B cell (primary cell): ENCODE results near the gene MYH11. TPM values are rescaled to one million over a fixed set of nuclear protein-coding genes. Genes with fewer than 3 reads are reported as not detected.
"Not testable (repeated sequence)": the region's sequence is repeated elsewhere in the genome, so short reads cannot be mapped to it uniquely, and the experiment has no call there.

ENCODE experiments used
- ATAC-seq: fragments of 200-7000 bp; cut with Tn5 transposase; one replicate; pipeline ENCODE4 v1.10.0; 2021; ENCODE audit warnings: low read depth, mild to moderate bottlenecking, moderate number of reproducible peaks, moderate library complexity
- CTCF ChIA-PET: fragments of 350-600 bp; sonication (Branson Sonifier 250); formaldehyde crosslinking; loops from one replicate; lab custom pipeline; 2021; ENCODE audit warnings: antibody characterized with exemption, inconsistent platforms; lab: Charles Lee
- POLR2A ChIA-PET: fragments of 350-600 bp; sonication (Branson Sonifier 250); formaldehyde crosslinking; loops from one replicate; lab custom pipeline; 2021; ENCODE audit warnings: antibody characterized with exemption; lab: Charles Lee
- DNase-seq: peaks from one replicate; pipeline ENCODE4 v3.0.0; 2013
- H2AFZ ChIP-seq: 2 replicates; pipeline ENCODE4 v1.6.1; 2012; ENCODE audit warnings: mild to moderate bottlenecking, low read depth, low read length; ENCODE audit not compliant: insufficient read depth, poor library complexity, severe bottlenecking
- H3K27ac ChIP-seq, 2 donors: 1 replicate in 1 of 2; 2 replicates in 1 of 2; pipeline ENCODE4 v1.5.1; 2012 to 2013; ENCODE audit warnings: low read length in 2 of 2, mild to moderate bottlenecking in 2 of 2, moderate library complexity in 1 of 2
- H3K27me3 ChIP-seq, 4 experiments: fragments of 200-600 bp in 1 of 4; sonication (generic) in 1 of 4; replicated peaks in 1 of 4; 1 replicate in 2 of 4; 2 replicates in 2 of 4; pipeline versions ENCODE4 v1.6.1 to v1.7.0; 2013 to 2016; ENCODE audit warnings: low read length in 3 of 4, mild to moderate bottlenecking in 2 of 4, mixed read lengths in 1 of 4, moderate library complexity in 1 of 4; ENCODE audit not compliant: insufficient read depth in 4 of 4, control insufficient read depth in 3 of 4; ENCODE audit errors: control extremely low read depth in 1 of 4
- H3K36me3 ChIP-seq, 2 experiments: replicated peaks in 1 of 2; 1 replicate in 1 of 2; 2 replicates in 1 of 2; pipeline versions ENCODE4 v1.6.1 to v1.7.1; 2013; ENCODE audit warnings: low read length in 1 of 2; ENCODE audit not compliant: insufficient read depth in 2 of 2, control insufficient read depth in 1 of 2; ENCODE audit errors: control extremely low read depth in 1 of 2, extremely low read depth in 1 of 2
- H3K4me1 ChIP-seq, 2 donors: fragments of 200-600 bp in 1 of 2; sonication (generic) in 1 of 2; 1 replicate in 1 of 2; 2 replicates in 1 of 2; pipeline versions ENCODE4 v1.5.1 to v1.6.1; 2013 to 2017; ENCODE audit warnings: low read length in 2 of 2; ENCODE audit not compliant: control insufficient read depth in 2 of 2, insufficient read depth in 2 of 2
- H3K4me2 ChIP-seq: replicated peaks from 2 replicates; pipeline ENCODE3; 2012; ENCODE audit warnings: mild to moderate bottlenecking, low read depth, low read length; ENCODE audit not compliant: poor library complexity, severe bottlenecking
- H3K4me3 ChIP-seq, 5 experiments: fragments of 200-600 bp in 1 of 5; sonication (generic) in 1 of 5; 1 replicate in 3 of 5; 2 replicates in 2 of 5; pipeline versions ENCODE4 v1.5.1 to v1.7.0; 2011 to 2016; ENCODE audit warnings: low read length in 4 of 5, mild to moderate bottlenecking in 4 of 5, low read depth in 2 of 5, control low read depth in 1 of 5, moderate library complexity in 1 of 5; ENCODE audit not compliant: insufficient read depth in 1 of 5; ENCODE audit errors: control extremely low read depth in 1 of 5, extremely low read depth in 1 of 5
- H3K79me2 ChIP-seq: fragments of 200-600 bp; sonication (generic); one replicate; pipeline ENCODE4 v1.6.0; 2016; ENCODE audit warnings: low read length; ENCODE audit not compliant: control insufficient read depth, insufficient read depth
- H3K9ac ChIP-seq: fragments of 200-600 bp; sonication (generic); 2 replicates; pipeline ENCODE4 v1.6.1; 2017; ENCODE audit warnings: mild to moderate bottlenecking, low read length, moderate library complexity
- H3K9me3 ChIP-seq, 3 donors: one replicate each; pipeline versions ENCODE4 v1.6.1 to v1.7.1; 2013; ENCODE audit warnings: low read length in 2 of 3; ENCODE audit not compliant: control insufficient read depth in 2 of 3, insufficient read depth in 1 of 3; ENCODE audit errors: control extremely low read depth in 1 of 3
- H4K20me1 ChIP-seq: 2 replicates; pipeline ENCODE4 v1.6.0; 2012; ENCODE audit warnings: mild to moderate bottlenecking, low read length; ENCODE audit not compliant: insufficient read depth, control insufficient read depth, poor library complexity, severe bottlenecking
- H3K27ac Mint-ChIP-seq: one replicate; pipeline ENCODE4 v1.8.0; 2021; ENCODE audit warnings: mixed read lengths
- H3K27me3 Mint-ChIP-seq: one replicate; pipeline ENCODE4 v1.8.0; 2021; ENCODE audit warnings: mixed read lengths
- H3K4me1 Mint-ChIP-seq: one replicate; pipeline ENCODE4 v1.8.0; 2021; ENCODE audit warnings: mixed read lengths
- H3K4me3 Mint-ChIP-seq: one replicate; pipeline ENCODE4 v1.8.0; 2021; ENCODE audit warnings: mixed read lengths
- H3K9me3 Mint-ChIP-seq: one replicate; pipeline ENCODE4 v1.8.0; 2022; ENCODE audit warnings: mixed read lengths; ENCODE audit not compliant: insufficient read depth
- CTCF ChIP-seq: fragments of 200-600 bp; IDR thresholded peaks from one replicate; pipeline ENCODE4 v1.8.0; 2022; ENCODE audit warnings: antibody characterized with exemption, mild to moderate bottlenecking
- EZH2 ChIP-seq: IDR thresholded peaks from 2 replicates; pipeline ENCODE4 v1.6.1; 2012; ENCODE audit warnings: borderline replicate concordance, low read depth, mild to moderate bottlenecking, moderate library complexity, low read length; ENCODE audit not compliant: insufficient read depth, poor library complexity, severe bottlenecking
- WGBS: methylation state at CpG from one replicate; pipeline ENCODE4 v1.1.5; 2013; ENCODE audit warnings: missing lambda C conversion rate; ENCODE audit not compliant: insufficient coverage; 5-methylcytosine and 5-hydroxymethylcytosine counted together
- intact Hi-C: fragments of 100-400 bp; cut with micrococcal nuclease; formaldehyde crosslinking; loops from one replicate; pipeline ENCODE4 v1.10.0; 2022
- polyA plus RNA-seq: library from polyadenylated mRNA; depleted of rRNA; stranded (reverse); fragments of >200 nt; gene quantifications from 2 replicates; pipeline ENCODE4 v1.2.3, GENCODE V29; 2012
- total RNA-seq, 2 donors: library from RNA; stranded (reverse); fragments of 120-200 nt in 1 of 2; gene quantifications; 1 replicate in 1 of 2; 2 replicates in 1 of 2; pipeline versions ENCODE4 v1.2.3 to v1.2.4, GENCODE V29; 2013 to 2022

Gene MYH11
- total and polyA plus RNA-seq, 2 donors (not counting 1 experiment from before 2014, with no cell fraction given): 0.05 to 0.16 TPM

- H3K27ac ChIP-seq: no peak overlapping the region
- H3K9ac ChIP-seq: no peak overlapping the region
- no peaks in the 10 kb centered on the region for H3K9me3 Mint-ChIP-seq
- no peak overlapping the region for H3K27ac Mint-ChIP-seq
- no peak overlapping the region for H2AFZ ChIP-seq
- H3K36me3 ChIP-seq: no peaks in the 10 kb centered on the region
- 100% methylated on average over 4 of the region's 4 CpGs for WGBS
- no peaks in the 10 kb centered on the region for H4K20me1 ChIP-seq
- no peaks in the 10 kb centered on the region for H3K27me3 Mint-ChIP-seq
- CTCF ChIA-PET: interaction anchor here (1.0 kb wide), 1 partner anchor 16 kb away, joined by 3 read pairs; no protein-coding TSS in a partner anchor
- H3K4me3 Mint-ChIP-seq: no peak overlapping the region
- no peaks in the 10 kb centered on the region for H3K4me1 ChIP-seq
- no peaks in the 10 kb centered on the region for H3K79me2 ChIP-seq
- H3K9me3 ChIP-seq: no peaks in the 10 kb centered on the region
- H3K4me1 Mint-ChIP-seq: peaks cover 4% of the 10 kb centered on the region
- H3K4me2 ChIP-seq: no peak overlapping the region
- DNase-seq: no peak
- TF ChIP-seq EZH2 (no peak), CTCF (no peak)
- H3K4me3 ChIP-seq: no peak overlapping the region
- no peaks in the 10 kb centered on the region for H3K27me3 ChIP-seq
- intact Hi-C loops: no loop called here
- no peak for ATAC-seq
- POLR2A ChIA-PET: no interaction called here
Measured at GRCh38 chr16:15790458-15790857, 66.4 kb downstream of the MYH11 start.

GRCh38 chr16:15789816-15790215 is 67.0 kb downstream of the MYH11 start:
- H4K20me1 ChIP-seq, POLR2A ChIA-PET, H3K4me3 Mint-ChIP-seq: not testable (repeated sequence)

More at GRCh38 chr16:15789816-15790215, 67.0 kb downstream of the MYH11 start:
- H3K4me1 ChIP-seq, H3K79me2 ChIP-seq, H3K27ac Mint-ChIP-seq, H3K4me3 ChIP-seq, H3K9ac ChIP-seq, DNase-seq, H3K4me1 Mint-ChIP-seq, ATAC-seq, H3K27me3 ChIP-seq, H3K9me3 Mint-ChIP-seq, H2AFZ ChIP-seq, H3K27me3 Mint-ChIP-seq, intact Hi-C loops, H3K9me3 ChIP-seq, H3K36me3 ChIP-seq, H3K27ac ChIP-seq, H3K4me2 ChIP-seq: not testable (repeated sequence)
- CTCF ChIA-PET: interaction anchor here (1.0 kb wide), 1 partner anchor 17 kb away, joined by 3 read pairs; no protein-coding TSS in a partner anchor
- WGBS: 100% methylated on average over 1 of the region's 5 CpGs
